HG03457 (cell line): ENCODE data around the gene ABCC1.

ENCODE experiments used
- ATAC-seq: cut with Tn5 transposase; IDR thresholded peaks from one replicate; pipeline ENCODE4 v1.9.1; 2021; ENCODE audit warnings: moderate number of reproducible peaks; ENCODE audit not compliant: unreplicated experiment

Gene ABCC1

DNA sequence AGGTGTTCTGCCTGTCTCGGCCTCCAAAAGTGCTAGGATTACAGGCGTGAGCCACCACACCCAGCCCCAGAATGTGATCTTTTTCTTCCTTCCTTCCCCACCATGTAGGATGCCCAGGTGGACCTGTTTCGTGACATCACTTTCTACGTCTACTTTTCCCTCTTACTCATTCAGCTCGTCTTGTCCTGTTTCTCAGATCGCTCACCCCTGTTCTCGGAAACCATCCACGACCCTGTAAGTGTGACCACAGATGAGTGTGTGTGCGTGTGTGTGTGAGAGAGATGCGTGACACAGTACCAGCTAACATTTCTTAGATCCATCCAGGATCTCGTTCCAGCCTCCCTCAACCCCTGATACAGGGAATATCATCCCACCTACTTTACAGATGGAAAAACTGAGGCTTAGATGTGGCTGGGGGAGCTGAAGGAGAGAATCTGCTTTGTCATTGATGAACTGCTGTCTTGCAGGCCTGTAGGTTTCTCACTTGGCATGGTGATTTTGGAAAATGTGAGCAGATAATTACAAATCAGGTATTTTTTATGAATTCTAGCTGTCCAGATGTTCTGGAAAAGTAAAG lies 67.1 kb downstream of the ABCC1 start:
- ATAC-seq, result no peak

DNA sequence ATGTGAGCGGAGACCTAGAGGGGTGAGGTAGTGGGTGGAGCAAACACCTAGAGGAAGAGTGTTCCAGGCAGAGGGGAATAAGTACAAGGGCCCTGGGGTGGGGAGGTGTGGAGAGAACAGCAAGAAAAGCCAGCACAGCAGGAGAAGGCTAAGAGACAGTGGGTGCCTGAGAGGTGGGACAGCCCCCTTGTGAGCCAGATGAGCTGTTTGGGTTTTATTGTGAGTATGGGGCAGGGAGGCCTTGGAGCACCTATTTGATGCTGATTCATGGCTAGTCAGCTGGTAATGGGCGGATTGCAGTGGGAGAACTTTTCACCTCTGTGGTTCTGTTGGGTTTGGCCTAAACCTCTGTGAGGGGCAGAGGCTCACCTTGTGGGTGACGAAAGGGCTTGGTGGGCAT lies 68.4 kb downstream of the ABCC1 start:
- no peak for ATAC-seq

DNA sequence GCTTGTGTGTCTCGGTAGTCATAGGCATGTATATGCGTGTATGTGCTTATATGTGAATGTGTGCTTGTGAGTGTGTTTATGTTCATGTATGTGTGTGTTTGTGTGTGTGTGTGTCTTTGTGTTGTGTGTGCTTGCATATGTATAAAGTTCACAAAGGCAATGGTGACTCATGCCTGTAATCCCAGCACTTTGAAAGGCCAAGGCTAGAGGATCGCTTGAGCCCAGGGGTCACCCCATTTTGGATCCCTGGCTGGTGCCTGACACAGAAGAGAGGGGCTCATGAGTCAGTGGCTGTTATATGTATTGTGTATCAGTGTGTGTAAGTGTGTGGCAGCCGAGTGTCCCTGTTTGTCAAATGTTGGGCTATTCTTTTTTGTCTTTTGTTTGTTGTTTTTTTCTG lies 69.3 kb downstream of the ABCC1 start:
- no peak for ATAC-seq

DNA sequence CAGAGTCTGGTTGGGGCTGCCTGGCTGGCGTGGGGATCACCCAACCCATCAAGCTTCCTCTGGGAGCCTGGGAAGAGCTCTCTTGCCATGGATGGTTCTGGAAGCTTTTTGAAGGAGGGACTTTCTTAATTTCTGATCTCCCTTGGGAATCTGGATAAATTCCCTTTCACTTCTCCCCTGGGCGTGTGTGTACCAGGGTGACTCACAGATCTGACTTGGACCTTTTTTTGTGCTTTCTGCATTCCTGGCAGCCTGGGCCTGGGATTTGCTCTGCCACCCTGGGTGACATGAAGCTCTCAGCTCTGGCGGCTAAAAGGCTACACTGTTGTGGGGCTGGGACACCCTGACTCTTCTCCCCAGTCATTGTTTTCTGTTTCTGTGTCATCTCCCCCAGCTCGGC lies 70.1 kb downstream of the ABCC1 start:
- ATAC-seq, result no peak

DNA sequence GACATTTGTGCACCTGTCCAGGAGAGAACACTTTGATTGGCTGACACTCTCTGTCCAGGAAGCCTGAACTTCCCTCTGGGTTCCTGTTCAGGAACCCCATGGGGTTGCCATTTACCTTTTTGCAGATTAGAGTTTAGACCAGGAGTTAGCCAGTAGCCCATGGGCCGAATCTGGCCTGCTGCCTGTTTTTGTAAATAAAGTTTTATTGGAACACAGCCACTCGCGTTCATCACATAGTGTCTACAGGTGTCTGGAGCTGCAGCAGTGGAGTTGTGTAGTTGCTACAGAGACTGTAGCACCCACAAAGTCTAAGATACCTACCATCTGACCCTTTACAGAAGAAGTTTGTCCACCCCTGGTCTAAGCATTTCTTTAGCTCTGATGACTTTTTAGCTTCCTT lies 70.9 kb downstream of the ABCC1 start:
- no peak for ATAC-seq

DNA sequence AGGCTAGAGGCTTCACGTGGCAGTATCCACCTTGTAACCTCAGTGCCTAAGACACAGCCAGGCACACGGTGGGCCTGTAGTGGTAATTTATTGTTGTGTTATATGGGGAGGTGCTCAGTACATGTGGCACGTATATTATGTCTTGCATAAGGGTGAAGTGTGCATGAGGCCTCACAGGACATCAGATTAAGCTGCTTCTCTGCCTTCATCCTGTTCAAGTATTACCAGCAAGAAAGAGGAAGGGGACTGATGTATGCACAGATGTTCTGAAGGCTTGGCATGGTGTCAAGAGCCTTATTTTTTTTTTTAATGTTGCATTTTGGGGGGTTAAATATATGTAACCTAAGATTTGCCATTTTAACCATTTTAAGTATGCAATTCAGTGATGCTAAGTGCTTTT lies 71.6 kb downstream of the ABCC1 start:
- ATAC-seq, result no peak

DNA sequence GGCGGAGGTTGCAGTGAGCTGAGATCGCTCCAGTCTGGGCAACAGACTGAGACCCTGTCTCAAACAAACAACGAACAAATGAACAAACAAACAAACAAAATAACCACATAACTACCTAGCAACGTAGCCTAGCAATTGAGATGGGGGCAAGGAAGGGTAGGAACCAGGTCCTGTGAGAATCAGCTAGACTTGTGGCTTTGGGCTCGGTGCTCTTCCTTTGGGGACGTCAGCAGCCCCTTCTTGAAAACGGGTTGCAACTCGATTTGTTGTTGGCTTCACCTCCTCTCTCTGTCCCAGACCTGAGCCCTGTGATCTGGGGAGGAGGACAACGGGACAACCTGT lies 72.2 kb downstream of the ABCC1 start:
- ATAC-seq, result no peak

DNA sequence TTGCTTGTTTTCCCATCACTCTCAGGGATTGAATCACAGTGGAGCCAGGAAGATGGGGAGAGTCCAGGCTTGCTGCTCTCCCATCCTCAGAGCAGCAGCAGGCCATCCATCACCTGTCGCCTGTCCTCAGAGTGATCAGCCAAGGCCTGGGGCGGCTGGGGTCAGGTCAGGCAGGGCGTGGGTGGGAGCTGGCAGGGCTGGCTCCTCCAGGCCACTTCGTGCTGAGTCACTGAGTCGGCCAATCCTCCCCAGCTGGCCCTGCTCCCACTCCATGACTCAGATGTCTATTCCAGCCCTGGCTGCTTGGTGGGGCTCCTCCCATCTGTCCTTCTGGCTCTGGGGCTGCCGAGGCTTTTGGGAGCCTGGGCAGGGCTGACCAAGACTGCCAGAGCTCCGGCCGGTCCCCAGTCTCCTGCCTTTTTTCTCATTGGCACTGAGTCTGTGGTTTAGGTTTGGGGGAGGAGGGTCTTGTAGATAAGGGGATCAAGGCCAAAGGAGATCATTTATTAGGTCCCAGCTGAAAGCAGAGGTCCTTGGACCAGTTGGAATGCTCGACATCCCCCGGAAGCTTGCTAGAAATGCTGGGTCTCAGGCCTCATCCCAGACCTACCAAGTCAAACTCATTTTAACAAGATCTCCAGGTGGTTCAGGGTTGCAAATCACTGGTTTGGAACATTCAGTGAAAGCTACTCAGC lies 72.7 kb downstream of the ABCC1 start:
- ATAC-seq, result no peak

DNA sequence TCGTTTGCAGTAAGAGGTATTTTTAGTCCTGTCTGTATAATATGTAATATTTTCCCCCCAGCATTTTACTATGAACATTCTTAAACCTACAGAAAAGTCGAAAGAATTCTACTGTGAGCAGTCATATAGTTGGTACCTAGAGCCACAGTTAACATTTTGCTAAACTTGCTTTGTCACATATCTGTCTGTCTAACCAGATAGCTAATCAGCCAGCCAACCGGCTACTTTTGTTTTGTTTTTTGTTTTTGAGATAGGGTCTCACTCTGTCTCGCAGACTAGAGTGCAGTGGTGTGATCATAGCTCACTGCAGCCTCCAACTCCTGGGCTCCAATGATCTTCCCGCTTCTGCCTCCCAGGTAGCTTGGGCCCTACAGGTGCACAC lies 73.3 kb downstream of the ABCC1 start:
- ATAC-seq, result no peak

DNA sequence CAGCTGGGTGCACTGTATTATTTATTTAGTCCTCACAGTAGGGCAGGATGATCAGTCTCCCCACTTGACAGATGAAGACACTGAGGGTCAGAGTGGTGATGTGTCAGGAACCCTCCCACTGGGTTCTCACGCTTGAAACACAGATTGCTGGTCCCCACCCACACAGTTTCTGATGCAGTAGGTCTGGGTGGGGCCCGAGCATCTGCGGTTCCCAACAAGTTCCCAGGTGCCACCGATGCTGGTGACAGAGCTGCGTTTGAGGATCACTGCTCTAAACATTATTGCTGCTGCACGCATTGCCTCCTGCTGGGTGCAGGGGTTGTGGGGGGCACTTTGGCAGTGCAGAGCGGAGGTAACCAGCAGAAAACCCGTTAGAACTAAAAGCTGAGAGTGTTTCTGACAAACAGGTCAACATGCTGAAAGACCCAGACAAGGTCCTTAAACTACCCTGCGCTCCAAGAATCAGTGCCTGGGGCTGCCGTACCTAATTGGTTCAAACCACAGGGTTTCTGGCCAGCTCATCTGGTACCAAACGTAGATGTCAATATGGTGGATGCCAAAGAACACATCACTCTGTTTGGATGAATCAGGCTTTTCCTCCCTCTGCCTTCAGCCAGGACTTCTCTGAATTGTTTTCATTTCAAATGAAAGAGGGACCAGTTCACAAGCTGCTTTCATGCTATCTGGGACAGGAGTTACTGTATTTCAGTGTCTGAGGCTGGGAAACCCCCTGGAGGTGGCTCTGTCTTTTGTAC lies 76.0 kb downstream of the ABCC1 start:
- ATAC-seq, result no peak

DNA sequence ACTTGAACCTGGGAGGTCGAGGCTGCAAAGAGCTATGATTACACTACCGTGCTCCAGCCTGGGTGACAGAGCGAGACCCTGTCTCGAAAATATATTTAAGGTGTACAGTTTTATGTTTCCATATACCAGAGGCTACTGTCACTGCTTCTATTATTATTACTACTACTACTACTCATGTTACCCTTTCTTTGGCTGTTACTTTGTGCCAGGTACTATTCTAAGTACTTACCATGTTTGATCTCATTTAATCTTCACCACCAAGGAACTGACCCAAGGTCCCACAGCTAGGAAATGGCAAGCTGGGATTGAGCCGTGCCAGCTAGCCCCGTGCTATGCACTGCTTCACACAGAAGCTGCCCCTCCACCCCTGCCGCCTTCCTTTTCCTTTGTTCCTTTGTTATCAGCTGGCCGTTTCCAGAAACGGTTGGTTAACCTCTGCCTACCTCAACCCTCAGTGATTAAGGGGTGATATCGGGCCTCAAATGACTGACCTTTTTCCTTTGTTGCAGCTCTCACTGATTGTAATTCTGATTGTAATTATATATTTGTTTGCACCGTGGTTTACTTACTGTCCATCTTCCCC lies 78.4 kb downstream of the ABCC1 start:
- no peak for ATAC-seq

DNA sequence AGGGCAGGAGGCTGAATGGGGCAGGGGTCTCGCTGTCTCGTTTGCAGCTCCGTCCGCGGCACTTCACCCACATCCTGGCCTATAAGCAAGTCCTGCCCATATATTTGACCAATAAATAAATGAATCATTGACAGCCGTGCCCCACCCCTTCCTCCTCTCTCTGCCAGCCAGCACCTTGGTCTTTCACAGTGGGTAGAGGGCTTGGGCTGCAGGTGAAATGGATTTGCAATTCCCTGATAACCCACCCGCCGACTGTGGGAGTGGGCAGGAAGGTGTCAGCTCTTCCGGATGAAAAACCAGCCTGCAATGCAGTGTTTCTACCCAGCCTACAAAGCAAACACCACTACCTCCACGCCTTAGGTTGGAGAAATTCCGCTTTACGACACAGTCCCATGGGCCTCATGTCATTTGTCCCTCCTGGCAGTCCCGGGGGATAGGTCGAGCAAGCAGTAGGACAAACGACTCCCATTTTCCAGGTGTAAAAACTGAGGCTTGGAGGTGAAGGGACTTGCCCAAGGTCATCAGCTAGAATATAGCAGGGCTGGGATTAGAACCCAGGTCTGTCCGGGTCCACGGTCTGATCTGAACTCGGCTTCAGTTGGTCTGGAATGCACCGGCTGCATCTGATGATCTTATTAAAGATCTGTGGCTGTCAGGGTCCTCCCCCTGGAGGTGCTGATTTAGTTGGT lies 79.0 kb downstream of the ABCC1 start:
- ATAC-seq, result no peak

DNA sequence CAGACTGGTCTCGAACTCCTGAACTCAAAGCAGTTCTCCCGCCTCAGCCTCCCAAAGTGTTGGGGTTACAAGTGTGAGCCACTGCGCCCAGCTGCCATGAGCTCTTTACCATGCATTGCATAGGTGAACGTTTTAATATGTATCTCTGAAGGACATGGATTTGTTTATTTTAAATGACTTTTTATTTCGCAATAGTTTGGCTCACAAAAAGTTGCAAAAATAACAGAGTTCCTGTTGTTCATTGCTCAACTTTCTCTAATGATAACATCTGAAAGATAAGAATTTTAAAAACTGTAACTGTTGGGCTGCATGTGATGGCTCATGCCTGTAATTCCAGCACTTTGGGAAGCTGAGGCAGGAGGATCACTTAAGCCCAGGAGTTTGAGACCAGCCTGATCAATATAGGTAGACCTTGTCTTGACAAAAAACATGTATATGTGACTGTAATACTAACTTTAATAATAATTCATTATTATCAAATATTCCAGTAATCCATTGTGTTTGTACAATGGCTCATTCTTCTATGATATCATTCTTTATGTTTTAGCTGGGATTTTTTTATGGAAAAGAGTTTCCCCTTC lies 80.1 kb downstream of the ABCC1 start:
- no peak for ATAC-seq

DNA sequence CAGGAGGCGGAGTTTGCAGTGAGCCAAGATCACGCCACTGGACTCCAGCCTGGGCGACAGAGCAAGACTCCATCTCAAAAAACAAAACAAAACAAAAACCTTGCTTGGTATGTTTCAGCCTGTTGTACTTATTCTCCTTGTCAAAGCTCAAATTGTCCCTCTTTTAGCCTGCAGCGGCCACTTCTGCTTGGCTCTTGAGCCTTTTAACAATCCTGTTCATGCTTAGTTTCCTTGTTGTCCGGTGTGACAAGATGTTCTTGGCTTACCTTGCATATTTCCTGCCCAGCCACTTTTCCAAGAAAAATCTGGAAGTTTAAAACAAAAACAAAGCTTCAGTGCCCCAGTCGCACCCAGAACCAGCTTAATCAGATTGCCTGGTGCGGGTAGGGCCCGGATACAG lies 81.0 kb downstream of the ABCC1 start:
- no peak for ATAC-seq

DNA sequence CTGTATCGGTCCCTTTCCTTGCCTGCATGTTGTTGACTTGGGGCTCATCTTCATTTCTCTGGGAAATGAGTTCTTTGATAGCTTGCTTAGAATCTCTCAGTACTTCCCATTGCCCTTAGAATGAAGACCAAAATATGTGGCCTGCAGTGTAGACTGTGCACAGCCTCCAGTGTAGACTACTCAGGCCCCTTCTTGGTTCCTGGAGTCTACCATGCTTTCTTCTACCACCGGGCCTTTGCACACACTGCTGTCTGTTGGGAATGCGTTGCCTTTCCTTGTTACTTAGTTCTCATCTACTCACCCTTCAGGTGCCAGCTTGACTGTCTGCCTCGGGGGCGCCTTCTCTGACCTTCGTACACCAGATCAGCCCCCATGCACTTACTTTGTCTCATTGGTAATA lies 82.0 kb downstream of the ABCC1 start:
- ATAC-seq, result no peak

DNA sequence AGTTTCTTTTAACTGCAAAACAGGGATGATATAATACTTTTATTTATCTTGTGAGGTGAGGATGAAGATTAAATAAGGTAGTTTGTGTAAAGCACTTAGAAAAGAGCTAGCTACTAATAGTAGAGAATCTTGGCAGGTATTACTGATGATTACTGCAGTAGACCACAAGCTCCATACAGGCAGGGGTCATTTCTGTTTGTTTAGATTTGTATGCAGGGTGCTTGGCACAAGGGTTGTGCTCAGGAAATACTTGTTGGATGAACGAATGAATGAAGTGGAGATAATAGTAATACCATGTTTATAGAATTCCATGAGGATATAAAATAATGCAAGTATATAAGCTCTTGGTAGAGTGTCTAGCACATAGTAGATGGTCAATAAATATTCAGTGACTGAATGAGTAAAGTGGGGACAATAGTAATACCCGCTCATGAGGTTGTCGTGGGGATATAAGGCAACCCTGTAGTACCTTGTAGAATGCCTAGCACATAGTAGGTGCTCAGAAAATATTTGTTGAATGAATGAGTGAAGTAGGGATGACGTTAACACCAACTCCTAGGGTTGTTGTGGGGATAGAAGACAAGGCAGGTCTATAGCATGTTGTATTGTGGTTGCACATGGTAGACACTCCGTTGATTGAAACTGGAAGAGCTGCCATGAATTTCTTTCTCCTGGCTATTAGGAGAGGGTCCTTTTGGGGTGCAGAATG lies 83.0 kb downstream of the ABCC1 start:
- no peak for ATAC-seq

DNA sequence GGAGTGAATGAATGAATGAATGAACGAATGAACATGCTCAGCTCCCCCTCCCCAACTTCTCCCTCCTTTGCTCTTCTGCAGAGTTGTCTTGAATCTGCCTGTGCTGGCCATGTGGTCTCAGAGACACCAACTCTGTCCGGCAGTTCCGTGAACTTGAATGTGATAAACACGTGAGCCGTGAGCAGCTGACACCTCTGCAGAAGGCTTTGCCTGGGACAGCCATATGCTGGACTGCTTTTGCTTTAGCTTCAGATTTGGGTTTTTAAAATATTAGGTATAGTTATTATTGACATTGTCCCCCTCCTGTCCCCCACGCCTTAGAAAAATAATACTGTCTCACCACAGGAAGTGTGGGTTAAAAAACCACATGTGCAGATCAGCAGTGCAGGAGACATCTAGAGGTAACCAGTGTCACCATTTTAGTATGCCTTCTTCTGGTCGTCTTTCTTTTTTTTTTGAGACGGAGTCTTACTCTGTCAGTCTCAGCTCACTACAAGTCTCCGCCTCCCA lies 83.8 kb downstream of the ABCC1 start:
- no peak for ATAC-seq

DNA sequence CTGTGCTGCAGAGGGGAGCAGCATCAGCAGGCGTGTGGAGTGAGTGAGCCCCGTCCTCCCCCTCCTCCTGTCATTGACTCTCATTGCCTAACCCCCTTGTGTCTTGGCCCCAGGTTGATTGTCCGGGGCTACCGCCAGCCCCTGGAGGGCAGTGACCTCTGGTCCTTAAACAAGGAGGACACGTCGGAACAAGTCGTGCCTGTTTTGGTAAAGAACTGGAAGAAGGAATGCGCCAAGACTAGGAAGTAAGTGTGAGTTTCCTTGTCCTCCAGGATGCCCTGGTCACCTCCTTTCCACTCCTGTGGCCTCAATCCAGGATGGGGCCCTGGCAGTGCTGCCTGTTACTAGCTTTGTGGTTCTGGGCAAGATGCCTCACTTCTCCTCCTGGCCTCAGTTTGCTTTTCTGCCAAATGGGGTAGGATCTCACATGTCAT lies 87.0 kb downstream of the ABCC1 start:
- no peak for ATAC-seq

DNA sequence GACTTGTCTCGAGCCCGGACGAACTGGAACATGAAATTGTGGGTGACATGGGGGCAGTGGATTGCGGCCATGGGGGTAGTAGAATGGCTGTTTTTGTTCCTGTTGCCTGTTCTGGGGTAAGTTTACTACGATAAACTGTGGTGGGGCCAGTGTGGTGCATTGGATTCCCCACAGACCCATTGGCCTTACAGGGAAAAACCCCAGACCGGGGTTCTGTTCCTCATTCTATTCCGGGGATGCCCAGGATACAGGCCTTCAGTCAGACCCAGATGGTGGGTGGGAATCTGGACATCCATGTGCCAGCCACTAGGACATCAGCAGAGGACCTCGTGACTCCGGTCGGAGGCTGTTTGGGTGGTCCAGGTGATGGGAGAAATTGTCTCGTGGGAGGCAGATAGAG lies 88.1 kb downstream of the ABCC1 start:
- no peak for ATAC-seq

DNA sequence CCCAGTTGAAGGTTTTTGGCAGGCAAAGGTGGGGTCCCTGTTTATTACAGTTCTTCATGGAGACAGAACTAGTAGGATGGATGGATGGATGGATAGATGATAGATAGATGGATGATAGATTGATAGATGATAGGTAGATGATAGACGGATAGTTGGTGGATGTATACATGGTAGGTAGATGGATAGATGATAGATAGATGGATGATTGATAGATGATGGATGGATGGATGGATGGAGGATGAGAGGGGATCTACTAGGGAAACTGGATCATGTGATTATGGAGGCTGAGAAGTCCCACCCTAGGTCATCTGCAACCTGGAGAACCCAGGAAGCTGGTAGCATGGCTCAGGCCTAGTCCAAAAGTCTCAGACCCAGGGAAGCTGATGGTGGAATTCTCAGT lies 88.6 kb downstream of the ABCC1 start:
- ATAC-seq, result no peak
